ENCODE measurements around the gene CCDC92B.

GRCh38 chr17:2703606-2704005, 45.8 kb downstream of the CCDC92B start:
- TF ChIP-seq CTCF (IDR thresholded peaks at IDR 0.05) (no peak), ZFX (IDR thresholded peaks at IDR 0.05; ENCODE audit: borderline replicate concordance) (no peak)

Measured in 22Rv1 (cell line).